ENCODE measurements around the gene HLA-DPB1. TPM values are rescaled to one million over a fixed set of nuclear protein-coding genes. Genes with fewer than 3 reads are reported as not detected.

The HLA-DPB1 gene
- total RNA-seq (2021), result not detected in 2 replicates
- Bru-seq, nascent RNA, result percentile 7 among the genes with signal in this experiment
- percentile 11 among the genes with signal in this experiment for BruChase-seq, experiment 1, labeled RNA remaining after a 2-hour chase
- BruChase-seq, experiment 2, labeled RNA remaining after a 6-hour chase, result percentile 7 among the genes with signal in this experiment
- long read RNA-seq, result 0 reads

DNA sequence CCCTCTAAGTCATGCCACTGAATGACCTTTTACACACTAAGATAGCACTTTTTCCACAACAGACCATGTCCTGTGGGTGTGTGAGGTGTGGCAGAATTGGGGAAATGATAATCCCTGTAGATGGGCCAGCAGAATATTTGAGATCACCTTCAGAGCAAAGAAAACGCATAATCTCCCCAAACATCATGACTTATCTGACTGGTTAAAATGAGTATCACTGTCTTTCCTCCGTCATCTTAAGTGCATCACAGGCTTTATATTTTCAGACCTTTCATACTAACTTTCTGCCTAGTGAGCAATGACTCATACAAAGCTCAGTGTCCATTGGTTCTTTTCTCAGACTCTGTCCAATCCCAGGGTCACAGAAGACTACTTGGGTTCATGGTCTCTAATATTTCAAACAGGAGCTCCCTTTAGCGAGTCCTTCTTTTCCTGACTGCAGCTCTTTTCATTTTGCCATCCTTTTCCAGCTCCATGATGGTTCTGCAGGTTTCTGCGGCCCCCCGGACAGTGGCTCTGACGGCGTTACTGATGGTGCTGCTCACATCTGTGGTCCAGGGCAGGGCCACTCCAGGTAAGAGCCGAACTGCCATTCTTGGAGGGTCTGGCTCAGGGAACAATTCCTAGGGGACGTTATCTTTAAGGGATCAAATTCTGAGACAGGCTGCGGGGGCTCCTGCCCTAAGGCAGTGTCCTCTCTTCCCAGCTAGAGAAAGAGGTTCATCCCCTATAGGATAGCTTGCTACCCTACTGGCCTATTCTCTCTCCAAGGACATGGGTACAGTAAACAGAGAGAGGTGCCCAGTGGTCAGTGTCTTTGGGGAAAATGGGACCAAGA, at the start of gene HLA-DPB1:
TSS of gene HLA-DPB1 (plus strand) at position 423 of the 838 bp plus-strand sequence. CDS start at position 475, 52 bp downstream.
- H4K20me1 ChIP-seq (ENCODE audit: insufficient read depth), result no peaks in the 10 kb centered on the region
- no peaks in the 10 kb centered on the region for H3K36me3 ChIP-seq (ENCODE audit: low read depth)
- ChIA-PET CTCF (interaction anchor here (0.5 kb wide), 1 partner anchor 441 kb away, joined by 4 read pairs; no protein-coding TSS in a partner anchor), POLR2A (ENCODE audit: unreplicated experiment) (no interaction called here)
- no peak within 1 kb of the TSS for H2AFZ ChIP-seq
- H3K4me3 ChIP-seq, result no peak within 1 kb of the TSS
- no peaks in the 10 kb centered on the region for H3K79me2 ChIP-seq (ENCODE audit: low read depth)
- no peaks in the 10 kb centered on the region for H3K9me2 ChIP-seq (ENCODE audit: insufficient read depth)
- H3K9me3 ChIP-seq (ENCODE audit: insufficient read depth, low read depth), result no peaks in the 10 kb centered on the region
- H3K27me3 ChIP-seq (ENCODE audit: insufficient read depth, low read depth), result peaks cover 78% of the 10 kb centered on the region
- TF ChIP-seq EZH2 (IDR thresholded peaks at IDR 0.05; ENCODE audit: low read depth), result no peak
- TF ChIP-seq, protein P1, sequence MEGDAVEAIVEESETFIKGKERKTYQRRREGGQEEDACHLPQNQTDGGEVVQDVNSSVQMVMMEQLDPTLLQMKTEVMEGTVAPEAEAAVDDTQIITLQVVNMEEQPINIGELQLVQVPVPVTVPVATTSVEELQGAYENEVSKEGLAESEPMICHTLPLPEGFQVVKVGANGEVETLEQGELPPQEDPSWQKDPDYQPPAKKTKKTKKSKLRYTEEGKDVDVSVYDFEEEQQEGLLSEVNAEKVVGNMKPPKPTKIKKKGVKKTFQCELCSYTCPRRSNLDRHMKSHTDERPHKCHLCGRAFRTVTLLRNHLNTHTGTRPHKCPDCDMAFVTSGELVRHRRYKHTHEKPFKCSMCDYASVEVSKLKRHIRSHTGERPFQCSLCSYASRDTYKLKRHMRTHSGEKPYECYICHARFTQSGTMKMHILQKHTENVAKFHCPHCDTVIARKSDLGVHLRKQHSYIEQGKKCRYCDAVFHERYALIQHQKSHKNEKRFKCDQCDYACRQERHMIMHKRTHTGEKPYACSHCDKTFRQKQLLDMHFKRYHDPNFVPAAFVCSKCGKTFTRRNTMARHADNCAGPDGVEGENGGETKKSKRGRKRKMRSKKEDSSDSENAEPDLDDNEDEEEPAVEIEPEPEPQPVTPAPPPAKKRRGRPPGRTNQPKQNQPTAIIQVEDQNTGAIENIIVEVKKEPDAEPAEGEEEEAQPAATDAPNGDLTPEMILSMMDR (conservative IDR thresholded peaks at IDR 0.05), result no peak
- BruUV-seq (replicated peaks), result no TSS peak
- intact Hi-C loops (cut with micrococcal nuclease; ENCODE audit: unreplicated experiment), result no loop called here
- DNase-seq, result no peak
- H3K4me2 ChIP-seq, result no peak within 1 kb of the TSS
- H3F3A ChIP-seq (ENCODE audit: insufficient read depth, low read depth), result no peaks in the 10 kb centered on the region
- no peak within 1 kb of the TSS for H3K27ac ChIP-seq
- H3K4me1 ChIP-seq (replicated peaks; ENCODE audit: insufficient read depth), result no peaks in the 10 kb centered on the region

DNA sequence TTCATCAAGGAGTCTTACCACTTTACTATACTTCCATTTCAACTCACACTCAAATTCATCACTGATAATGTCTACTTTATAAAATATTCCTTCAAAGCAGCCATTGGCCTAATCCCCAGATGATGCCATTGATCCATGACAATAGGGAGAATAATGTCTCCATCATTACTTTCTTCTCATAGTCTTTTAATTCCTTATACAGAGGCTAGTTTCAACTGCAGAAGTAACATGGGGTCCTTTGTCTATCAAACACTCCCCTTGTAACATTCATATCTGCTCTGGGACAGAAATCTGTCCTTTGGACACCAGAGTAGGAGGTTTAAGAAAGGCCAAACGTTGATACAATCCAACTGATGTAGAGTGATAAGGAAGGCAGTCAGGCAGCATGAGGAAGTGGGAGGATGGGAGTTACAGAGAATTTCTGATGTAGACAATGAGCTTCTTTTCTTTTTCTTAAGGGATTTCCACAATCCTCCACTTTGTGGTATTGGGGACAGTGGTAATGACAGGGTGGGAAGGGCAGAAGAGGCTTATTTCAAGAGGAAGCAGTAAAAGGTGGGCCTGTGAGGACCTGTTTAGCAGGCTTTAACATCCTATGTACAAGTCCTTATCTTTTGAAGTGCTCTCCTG, 47.5 kb upstream of the HLA-DPB1 start:
- Histone ChIP-seq H3K79me2 (ENCODE audit: low read depth) (no peaks in the 10 kb centered on the region), H3K27ac (no peak overlapping the region), H3K9me3 (ENCODE audit: insufficient read depth, low read depth) (no peaks in the 10 kb centered on the region; the same call in 1 of the 2 replicates), H2AFZ (no peak overlapping the region), H3K4me3 (no peak overlapping the region), H3K9me2 (ENCODE audit: insufficient read depth) (no peaks in the 10 kb centered on the region), H3K4me1 (replicated peaks; ENCODE audit: insufficient read depth) (no peaks in the 10 kb centered on the region), H4K20me1 (ENCODE audit: insufficient read depth) (no peaks in the 10 kb centered on the region), H3K36me3 (ENCODE audit: low read depth) (no peaks in the 10 kb centered on the region), H3F3A (ENCODE audit: insufficient read depth, low read depth) (no peaks in the 10 kb centered on the region), H3K27me3 (ENCODE audit: insufficient read depth, low read depth) (peaks cover 47% of the 10 kb centered on the region), H3K4me2 (no peak overlapping the region)
- TF ChIP-seq EZH2 (IDR thresholded peaks at IDR 0.05; ENCODE audit: low read depth), result no peak
- TF ChIP-seq, protein P1 (conservative IDR thresholded peaks at IDR 0.05), result no peak
- intact Hi-C loops (cut with micrococcal nuclease; ENCODE audit: unreplicated experiment), result no loop called here
- BruUV-seq (replicated peaks), result no TSS peak
- CTCF ChIA-PET, result no interaction called here
- no peak for DNase-seq
- POLR2A ChIA-PET (ENCODE audit: unreplicated experiment), result no interaction called here

DNA sequence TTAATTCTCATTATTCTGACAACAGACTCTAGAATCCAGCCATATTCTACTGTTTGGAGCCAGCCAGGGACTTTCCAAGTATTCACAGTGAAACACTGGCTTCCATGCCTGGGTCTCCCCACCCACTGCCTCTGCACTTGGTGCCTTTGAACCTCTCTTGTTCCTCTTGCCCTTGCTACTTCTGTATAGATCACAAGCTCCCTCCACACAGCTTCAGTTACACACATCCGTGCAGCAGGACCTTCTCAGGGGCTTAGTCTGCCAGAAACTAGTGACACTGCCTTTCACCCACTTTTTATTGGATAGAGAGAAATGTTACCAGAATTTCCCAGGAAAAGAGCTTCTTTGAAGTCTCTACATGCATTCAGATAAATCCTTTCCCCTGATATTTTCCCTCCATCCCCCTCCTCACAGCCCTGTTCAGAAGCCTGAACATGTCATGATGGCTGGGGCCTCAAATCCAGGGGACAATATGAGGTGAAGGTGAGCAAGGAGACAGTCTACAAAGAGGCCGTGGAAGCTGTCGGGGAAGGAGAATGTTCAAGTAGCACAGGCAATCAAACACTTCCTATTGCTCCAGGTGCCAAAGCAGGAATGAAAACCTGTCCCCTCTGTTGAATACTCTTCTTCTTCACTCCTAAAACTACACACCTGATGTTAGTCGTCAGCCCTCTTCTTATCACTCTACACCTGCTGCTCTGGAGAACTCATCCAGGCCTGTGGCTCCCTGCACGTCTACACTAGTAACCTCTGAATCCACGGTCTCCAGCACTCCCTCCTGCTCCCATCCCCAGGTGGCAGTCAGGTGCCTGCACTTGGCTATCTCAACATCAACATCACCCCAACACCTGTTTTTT, 46.2 kb upstream of the HLA-DPB1 start:
- H3F3A ChIP-seq (ENCODE audit: insufficient read depth, low read depth), result no peaks in the 10 kb centered on the region
- H3K27me3 ChIP-seq (ENCODE audit: insufficient read depth, low read depth), result peaks cover 51% of the 10 kb centered on the region
- H3K9me2 ChIP-seq (ENCODE audit: insufficient read depth), result no peaks in the 10 kb centered on the region
- intact Hi-C loops (cut with micrococcal nuclease; ENCODE audit: unreplicated experiment), result no loop called here
- H4K20me1 ChIP-seq (ENCODE audit: insufficient read depth), result no peaks in the 10 kb centered on the region
- no peaks in the 10 kb centered on the region for H3K79me2 ChIP-seq (ENCODE audit: low read depth)
- H3K27ac ChIP-seq, result no peak overlapping the region
- H2AFZ ChIP-seq, result no peak overlapping the region
- no peak overlapping the region for H3K4me2 ChIP-seq
- DNase-seq, result no peak
- no peaks in the 10 kb centered on the region for H3K36me3 ChIP-seq (ENCODE audit: low read depth)
- no TSS peak for BruUV-seq (replicated peaks)
- no peak overlapping the region for H3K4me3 ChIP-seq
- ChIA-PET POLR2A (ENCODE audit: unreplicated experiment) (no interaction called here), CTCF (no interaction called here)
- TF ChIP-seq, protein P1 (conservative IDR thresholded peaks at IDR 0.05), result no peak
- no peak for TF ChIP-seq EZH2 (IDR thresholded peaks at IDR 0.05; ENCODE audit: low read depth)
- H3K9me3 ChIP-seq (ENCODE audit: insufficient read depth, low read depth), result no peaks in the 10 kb centered on the region; the same call in 1 of the 2 replicates
- no peaks in the 10 kb centered on the region for H3K4me1 ChIP-seq (replicated peaks; ENCODE audit: insufficient read depth)

Data from PC-9 (cell line).